NCI-H2171 treated with DMSO at 0.1 percent for 48 hours (cell line): Measurements from ENCODE around the gene RSU1.
"Not testable (repeated sequence)": the region's sequence is repeated elsewhere in the genome, so short reads cannot be mapped to it uniquely, and the experiment has no call there.

Experiments used
- DNase-seq: peaks from one replicate; lab custom pipeline; 2025; lab: John Stamatoyannopoulos, UW

Gene RSU1

GRCh38 chr10:16780338-16780880, 36.8 kb downstream of the RSU1 start:
- no peak for DNase-seq

GRCh38 chr10:16779384-16779915, 37.8 kb downstream of the RSU1 start:
- DNase-seq = no peak

- peak; percentile 35 for DNase-seq
Observed at GRCh38 chr10:16777473-16778370, 39.5 kb downstream of the RSU1 start.

DNA sequence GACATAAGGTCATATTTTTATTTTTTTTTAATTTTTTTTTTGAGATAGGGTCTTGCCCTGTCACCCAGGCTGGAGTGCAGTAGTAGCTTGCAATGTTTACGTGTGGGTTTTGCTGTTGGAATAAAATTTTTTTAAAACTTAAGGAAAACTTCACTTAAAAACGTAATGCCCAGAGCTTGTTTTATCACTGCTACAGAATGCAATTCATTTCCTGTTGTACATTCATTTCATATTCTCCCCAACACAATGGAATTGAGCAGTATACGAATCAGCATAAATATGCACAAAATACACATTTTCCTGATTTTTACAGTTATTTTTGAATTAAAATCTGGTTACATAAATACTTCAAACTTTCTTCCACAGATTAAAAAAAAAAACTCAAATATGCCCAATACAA, 40.3 kb downstream of the RSU1 start:
- DNase-seq = no peak

- DNase-seq = no peak
Observed at GRCh38 chr10:16773334-16773733, 43.9 kb downstream of the RSU1 start.

DNA sequence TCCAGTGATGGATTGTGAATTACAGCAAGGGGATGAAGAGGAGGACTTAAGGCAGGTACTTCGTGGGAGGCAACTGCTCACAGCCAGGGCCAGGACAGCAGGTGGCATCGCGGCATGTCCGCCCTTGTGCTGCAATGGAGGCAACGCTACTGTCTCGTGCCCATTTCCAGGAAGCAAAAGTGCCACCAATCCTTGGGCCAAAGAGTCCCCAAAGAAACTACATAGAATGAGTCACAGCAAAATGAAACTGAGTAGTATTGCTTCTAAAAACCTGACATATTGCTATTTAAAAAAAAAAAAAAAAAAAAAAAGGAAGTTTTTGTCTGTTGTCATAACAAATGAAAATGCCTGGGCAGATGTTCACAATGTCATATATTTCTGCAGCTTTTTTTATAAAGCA, 46.6 kb downstream of the RSU1 start:
- no peak for DNase-seq

DNA sequence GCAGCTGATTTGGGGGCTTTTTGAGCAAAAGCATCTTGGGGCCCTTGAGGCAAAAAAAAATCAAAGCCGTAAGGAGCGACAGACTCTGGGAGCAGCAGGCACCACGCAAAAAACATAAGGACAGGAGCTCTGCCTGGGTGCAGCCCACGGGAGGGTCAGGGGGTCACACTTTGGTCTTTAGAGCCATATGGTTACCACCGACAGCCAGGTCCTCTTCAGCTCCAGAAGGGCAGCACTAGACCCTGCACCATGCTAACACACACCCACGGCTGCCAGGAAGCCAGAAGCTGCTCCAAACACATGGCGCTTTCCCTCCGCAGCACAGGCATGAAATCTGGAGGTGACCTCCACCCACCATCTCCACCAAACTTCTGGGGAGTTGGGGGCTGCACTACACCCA, 47.1 kb downstream of the RSU1 start:
- DNase-seq = no peak

DNA sequence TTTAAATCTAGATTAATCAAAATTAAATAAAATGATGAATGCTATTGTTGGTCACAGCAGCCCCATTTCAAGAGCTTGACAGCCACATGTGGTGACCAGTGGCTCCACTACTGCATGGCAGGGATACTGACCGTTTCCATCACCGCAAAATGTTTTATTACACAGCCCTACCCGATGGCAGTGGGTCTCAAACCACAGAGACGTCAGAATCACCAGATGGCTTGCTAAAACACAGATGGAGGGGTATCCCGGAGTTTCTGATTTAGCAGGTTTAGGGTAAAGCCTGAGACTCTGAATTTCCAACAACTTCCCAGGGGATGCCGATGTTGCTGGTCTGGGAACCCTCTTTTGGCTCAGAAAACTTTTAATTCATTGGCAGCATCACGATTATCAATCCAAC, 47.9 kb downstream of the RSU1 start:
- no peak for DNase-seq

GRCh38 chr10:16768702-16769101, 48.5 kb downstream of the RSU1 start:
- no peak for DNase-seq

DNA sequence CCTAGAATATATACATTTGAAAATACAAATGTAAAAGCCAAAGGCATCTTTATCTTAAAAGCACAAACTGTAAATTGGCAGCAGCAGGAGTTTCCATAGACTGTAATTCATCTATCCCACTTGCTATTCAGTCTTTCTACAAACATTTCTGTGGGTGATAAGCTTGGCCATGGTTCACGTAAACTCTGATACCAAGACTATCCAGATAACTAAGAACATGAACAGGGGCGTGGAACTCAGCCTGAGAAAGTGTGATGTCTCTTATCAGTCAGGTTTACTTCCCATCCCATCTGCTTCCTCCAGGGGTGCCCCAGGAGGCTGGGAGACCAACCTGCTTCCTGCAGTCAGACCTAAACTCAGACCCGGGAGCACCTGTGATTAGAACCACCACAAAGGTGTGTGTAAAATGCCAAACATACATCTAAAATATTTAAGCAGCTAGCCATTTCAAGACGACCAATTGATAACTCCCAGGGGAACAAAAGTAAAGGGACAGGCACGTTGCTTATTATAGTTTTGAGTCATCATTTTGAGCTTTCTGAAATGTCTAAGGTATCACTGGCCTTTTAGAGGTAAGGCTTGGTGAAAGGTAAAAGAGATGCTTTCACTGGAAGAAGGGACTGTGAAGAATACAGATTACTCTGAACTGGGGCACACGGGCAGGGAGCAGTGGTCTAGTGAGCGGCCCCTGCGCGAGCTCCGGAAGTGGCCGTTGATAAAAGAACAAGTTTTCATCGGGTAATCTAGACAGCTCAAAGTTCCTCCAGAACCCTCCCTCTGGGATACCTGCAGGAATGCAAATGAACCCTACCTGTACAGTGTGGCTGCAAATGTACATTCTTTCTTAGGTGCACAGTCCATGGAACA, 51.5 kb downstream of the RSU1 start:
- no peak for DNase-seq

- no peak for DNase-seq
Observed at GRCh38 chr10:16761300-16761699, 55.9 kb downstream of the RSU1 start.

DNA sequence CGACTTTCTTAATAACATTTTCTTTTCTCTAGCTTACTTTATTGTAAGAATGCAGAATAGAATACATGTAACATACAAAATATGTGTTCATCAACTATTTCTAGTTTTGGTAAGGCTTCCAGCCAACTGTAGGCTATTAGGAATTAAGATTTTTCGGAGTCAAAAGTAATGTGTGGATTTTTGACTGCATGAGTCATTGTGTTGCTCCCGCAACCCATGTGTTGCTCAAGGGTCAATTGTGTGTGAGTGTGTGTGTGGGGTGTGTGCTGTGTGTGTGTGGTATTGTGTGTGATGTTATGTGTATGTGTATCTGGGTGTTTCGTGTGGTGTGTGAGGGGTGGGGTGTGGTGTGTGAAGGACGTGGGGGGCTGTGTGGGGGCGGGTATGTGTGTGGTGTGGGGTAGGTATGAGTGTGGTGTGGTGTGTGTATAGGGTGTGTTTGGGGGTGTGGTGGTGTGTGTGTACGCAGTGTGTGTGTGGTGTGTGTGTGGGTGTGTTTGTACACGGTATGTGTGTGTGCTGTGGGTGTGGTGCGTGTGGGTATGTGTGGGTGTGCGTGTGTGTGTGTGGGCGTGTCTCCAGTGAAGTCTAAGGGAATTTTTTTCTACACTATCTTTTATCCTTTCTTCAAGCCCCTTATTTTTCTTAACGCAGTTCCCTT, 60.5 kb downstream of the RSU1 start:
- no peak for DNase-seq

GRCh38 chr10:16754765-16755164, 62.5 kb downstream of the RSU1 start:
- DNase-seq = no peak

DNA sequence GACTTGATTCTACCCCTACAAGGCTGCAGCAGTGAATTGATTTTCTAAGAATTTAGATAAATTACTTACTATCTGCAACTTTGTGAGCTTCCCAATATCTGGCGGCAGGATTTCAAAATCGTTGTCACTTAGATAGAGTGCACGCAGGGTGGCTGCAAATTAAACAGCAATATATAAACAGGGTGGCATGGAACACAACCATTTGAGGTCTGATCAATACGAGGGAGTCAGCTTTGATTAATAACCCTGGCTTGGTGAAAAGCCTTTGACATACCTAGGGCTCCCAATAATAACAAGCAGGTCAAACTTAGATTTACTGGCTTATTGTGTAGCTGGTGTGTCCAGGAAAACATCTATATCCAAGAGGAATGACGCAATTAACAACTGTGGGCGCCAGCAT, 64.4 kb downstream of the RSU1 start:
- DNase-seq = not testable (repeated sequence)

- no peak for DNase-seq
Observed at GRCh38 chr10:16752099-16752498, 65.1 kb downstream of the RSU1 start.

DNA sequence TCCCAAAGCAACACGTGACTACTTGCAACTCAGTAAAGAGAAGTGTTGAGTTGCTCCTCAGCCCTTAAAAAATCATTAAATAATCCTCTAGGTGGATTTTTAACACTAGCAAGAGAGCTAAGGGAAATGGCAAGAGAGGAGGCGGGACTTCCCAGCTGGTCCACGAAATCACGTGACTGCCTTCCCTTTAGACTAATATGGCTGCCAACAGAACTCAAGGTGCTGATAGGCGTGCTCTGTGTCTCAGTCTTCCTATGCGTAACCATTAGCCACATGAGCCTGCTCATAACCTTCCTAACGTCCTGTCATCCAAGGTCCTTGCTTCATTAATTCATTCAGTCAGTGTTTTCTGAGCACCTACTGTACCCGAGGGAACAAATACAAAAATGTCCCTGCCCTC, 66.0 kb downstream of the RSU1 start:
- DNase-seq = no peak

GRCh38 chr10:16750461-16750860, 66.8 kb downstream of the RSU1 start:
- DNase-seq = no peak

GRCh38 chr10:16748749-16749148, 68.5 kb downstream of the RSU1 start:
- no peak for DNase-seq

DNA sequence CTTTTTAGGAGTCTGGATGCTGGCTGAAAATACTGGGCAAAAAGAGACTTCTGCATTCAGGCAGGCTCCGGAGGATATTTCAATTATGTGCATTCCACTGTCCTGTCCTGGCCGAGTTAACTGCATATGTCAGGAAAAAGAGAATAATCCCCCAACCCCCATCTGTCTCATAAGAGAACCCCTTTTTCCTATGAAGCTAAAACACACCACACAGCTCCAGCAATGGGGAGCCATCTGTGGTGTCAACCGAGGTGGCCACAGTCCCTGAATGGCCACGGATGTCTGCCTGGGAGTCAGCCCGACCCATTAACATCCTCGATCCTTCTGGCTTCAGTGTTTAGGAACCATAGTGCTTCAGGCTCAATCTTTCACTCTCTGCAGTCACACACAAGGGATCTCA, 70.4 kb downstream of the RSU1 start:
- DNase-seq = no peak

- DNase-seq = no peak
Observed at GRCh38 chr10:16745061-16745460, 72.2 kb downstream of the RSU1 start.

GRCh38 chr10:16742165-16742960, 74.9 kb downstream of the RSU1 start:
- no peak for DNase-seq
